Right hindlimb (tissue), 1 donor: ENCODE data around the gene PRDM9.

Experiments
- DNase-seq: peaks from one replicate; pipeline ENCODE4 v3.0.0-alpha.2; 2018

PRDM9 gene

DNA sequence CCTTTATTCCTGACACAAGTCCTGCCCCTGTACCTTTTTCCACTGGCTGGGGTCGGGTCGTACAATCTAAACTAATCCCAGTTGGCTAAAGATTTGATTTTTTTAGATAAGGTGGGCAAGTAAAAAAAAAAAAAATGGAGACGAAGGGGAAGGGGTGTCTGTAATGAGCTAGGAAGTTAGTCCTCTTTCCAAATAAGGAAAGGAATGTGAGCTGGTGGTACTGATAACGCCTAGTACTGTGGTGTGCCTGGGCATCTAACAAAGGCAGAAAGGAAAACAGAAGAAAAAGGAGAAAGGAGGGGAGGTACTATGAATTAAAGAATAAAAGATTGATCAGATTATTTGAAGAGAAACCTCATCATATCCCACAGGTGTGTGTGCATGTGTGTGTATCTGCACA is 21.3 kb downstream of the PRDM9 start:
- no peak for DNase-seq

DNA sequence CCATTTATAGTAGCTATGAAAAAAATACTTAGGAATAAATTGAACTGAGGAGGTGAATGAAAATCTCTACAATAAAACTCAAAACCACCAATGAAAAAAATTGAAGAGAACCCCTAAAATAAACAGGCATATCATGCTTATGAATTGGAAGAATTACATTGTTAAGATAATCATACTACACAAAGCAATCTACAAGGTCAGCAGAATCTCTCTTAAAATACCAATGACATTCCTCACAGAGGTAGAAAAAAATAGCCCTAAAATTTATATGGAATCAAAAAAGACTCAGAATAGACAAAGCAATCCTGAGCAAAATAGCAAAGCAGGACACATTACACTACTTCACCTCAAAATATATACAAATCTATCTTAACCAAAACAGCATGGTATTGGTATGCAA is 23.2 kb downstream of the PRDM9 start:
- no peak for DNase-seq

DNA sequence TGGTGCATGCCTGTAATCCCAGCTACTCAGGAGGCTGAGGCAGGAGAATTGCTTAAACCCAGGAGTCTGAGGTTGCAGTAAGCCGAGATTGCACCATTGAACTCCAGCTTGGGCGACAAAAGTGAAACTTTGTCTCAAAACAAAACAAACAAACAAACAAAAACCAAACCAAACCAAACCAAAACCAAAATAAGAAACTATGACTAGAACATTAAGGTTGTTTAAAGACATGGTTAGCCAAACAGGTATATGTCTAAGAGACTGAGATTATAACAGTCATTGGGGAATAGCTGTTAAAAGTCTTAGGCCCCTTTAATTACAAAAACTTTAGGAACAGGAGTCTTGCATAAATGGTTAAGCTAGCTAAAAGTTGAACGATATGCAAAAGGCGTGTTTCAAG is 63.6 kb downstream of the PRDM9 start:
- no peak for DNase-seq
